ENCODE results near the gene SRA1. TPM values are rescaled to one million over a fixed set of nuclear protein-coding genes. Genes with fewer than 3 reads are reported as not detected.

The SRA1 gene
- total RNA-seq, 6 experiments from 2014 or later: 14.4 to 35.4 (median 18.6) TPM

GRCh38 chr5:140567136-140567818 lies 10.0 kb upstream of the SRA1 start:
- TF ChIP-seq POLR2A (IDR thresholded peaks at IDR 0.05) (no peak), CTCF (IDR thresholded peaks at IDR 0.05) (no peak)
- WGBS (ENCODE audit: insufficient coverage, low coverage, low lambda C conversion rate, missing lambda C conversion rate): 84% methylated on average over 8 of the region's 22 CpGs
- intact Hi-C loops (cut with DNase I): loop anchor here (10.0 kb wide), 1 partner anchor 68 kb away; the partner anchor contains the start of genes CD14 (in 2 of the 2) and TMCO6 (in 2 of the 2)
- Histone ChIP-seq H3K27ac (no peak overlapping the region), H3K4me3 (no peak overlapping the region), H3K36me3 (peaks cover 0 to 15% (median 7%) of the 10 kb centered on the region in 4 donors), H3K9me3 (no peaks in the 10 kb centered on the region), H3K4me1 (peaks cover 0 to 56% (median 25%) of the 10 kb centered on the region in 4 donors), H3K27me3 (no peaks in the 10 kb centered on the region)
- peak in 1 of 3 donors; percentile 55 for DNase-seq
- no peak for ATAC-seq

GRCh38 chr5:140566665-140567064 lies 9.4 kb upstream of the SRA1 start:
- no peak for TF ChIP-seq POLR2A (IDR thresholded peaks at IDR 0.05)
- no peak for TF ChIP-seq CTCF (IDR thresholded peaks at IDR 0.05)
- DNase-seq (no peak), ATAC-seq (no peak)
- Histone ChIP-seq H3K27me3 (no peaks in the 10 kb centered on the region), H3K4me1 (peaks cover 0 to 57% (median 28%) of the 10 kb centered on the region in 4 donors), H3K27ac (no peak overlapping the region), H3K4me3 (no peak overlapping the region), H3K36me3 (peaks cover 0 to 15% (median 7%) of the 10 kb centered on the region in 4 donors), H3K9me3 (no peaks in the 10 kb centered on the region)
- intact Hi-C loops (cut with DNase I): loop anchor here (10.0 kb wide), 1 partner anchor 68 kb away; the partner anchor contains the start of genes CD14 (in 2 of the 2) and TMCO6 (in 2 of the 2)
- WGBS (ENCODE audit: insufficient coverage, low coverage, low lambda C conversion rate, missing lambda C conversion rate): 100% methylated on average over 1 of the region's 5 CpGs

GRCh38 chr5:140565780-140566095 lies 8.5 kb upstream of the SRA1 start:
- Histone ChIP-seq H3K27me3 (no peaks in the 10 kb centered on the region), H3K4me3 (peak overlapping the region; percentile 74 to 87 (median 76)), H3K36me3 (peaks cover 0 to 15% (median 7%) of the 10 kb centered on the region in 4 donors), H3K27ac (peak overlapping the region in 2 of 3 donors; percentile 84 to 94), H3K4me1 (peaks cover 0 to 56% (median 27%) of the 10 kb centered on the region in 4 donors), H3K9me3 (no peaks in the 10 kb centered on the region)
- TF ChIP-seq POLR2A (IDR thresholded peaks at IDR 0.05): no peak
- TF ChIP-seq CTCF (IDR thresholded peaks at IDR 0.05): no peak
- 93% methylated on average over 3 of the region's 4 CpGs for WGBS (ENCODE audit: insufficient coverage, low coverage, low lambda C conversion rate, missing lambda C conversion rate)
- intact Hi-C loops (cut with DNase I): loop anchor here (10.0 kb wide), 1 partner anchor 69 kb away; the partner anchor contains the start of genes CD14 (in 2 of the 2) and TMCO6 (in 2 of the 2)
- ATAC-seq (no peak), DNase-seq (no peak)

GRCh38 chr5:140565024-140565779 lies 7.9 kb upstream of the SRA1 start:
- 2% methylated on average over 6 of the region's 13 CpGs for WGBS (ENCODE audit: insufficient coverage, low coverage, low lambda C conversion rate, missing lambda C conversion rate)
- peaks cover 0 to 55% (median 27%) of the 10 kb centered on the region in 4 donors for H3K4me1 ChIP-seq
- peak overlapping the region; percentile 84 to 94 (median 87) for H3K27ac ChIP-seq
- H3K36me3 ChIP-seq: peaks cover 0 to 15% (median 7%) of the 10 kb centered on the region in 4 donors
- intact Hi-C loops (cut with DNase I): loop anchor here (10.0 kb wide), 1 partner anchor 70 kb away; the partner anchor contains the start of genes CD14 (in 2 of the 2) and TMCO6 (in 2 of the 2)
- DNase-seq: no peak
- TF ChIP-seq CTCF (IDR thresholded peaks at IDR 0.05) (no peak), POLR2A (IDR thresholded peaks at IDR 0.05) (no peak)
- no peaks in the 10 kb centered on the region for H3K9me3 ChIP-seq
- no peaks in the 10 kb centered on the region for H3K27me3 ChIP-seq
- peak overlapping the region; percentile 74 to 87 (median 76) for H3K4me3 ChIP-seq
- no peak for ATAC-seq
